ENCODE measurements around the gene E2F3. TPM values are rescaled to one million over a fixed set of nuclear protein-coding genes. Genes with fewer than 3 reads are reported as not detected.

E2F3 gene
- total RNA-seq, 1 donor from 2014 or later: 27.4 TPM

DNA sequence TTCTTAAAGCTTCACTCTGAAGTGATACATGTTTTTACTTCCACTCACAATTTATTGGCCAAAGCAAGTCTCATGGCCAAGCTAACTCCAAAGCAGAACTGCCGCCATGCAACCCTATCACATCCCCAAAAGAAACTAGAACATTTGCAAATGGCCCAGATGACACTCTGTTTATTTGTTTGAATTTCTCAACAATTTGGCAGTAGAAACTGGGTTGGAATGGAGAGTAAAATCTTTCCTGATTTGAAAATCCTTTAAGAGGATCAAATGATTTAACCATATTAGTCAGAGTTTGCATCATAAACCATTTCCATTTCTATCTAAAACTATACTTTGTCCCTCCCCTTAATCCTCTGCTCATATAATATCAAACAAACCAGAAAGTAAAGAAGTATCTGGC, 39.1 kb upstream of the E2F3 start:
- peaks cover 6% of the 10 kb centered on the region for H3K9me3 Mint-ChIP-seq (ENCODE audit: unreplicated experiment)
- Histone ChIP-seq H3K4me2 (ENCODE audit: low read length) (no peak overlapping the region), H3K27ac (ENCODE audit: low read depth, low read length) (no peak overlapping the region), H3K4me1 (ENCODE audit: insufficient read depth, low read length) (no peaks in the 10 kb centered on the region), H2AFZ (ENCODE audit: low read depth, low read length) (no peak overlapping the region), H3K36me3 (ENCODE audit: insufficient read depth, low read length) (no peaks in the 10 kb centered on the region), H3K9me3 (ENCODE audit: insufficient read depth, low read depth, low read length) (peaks cover 3% of the 10 kb centered on the region), H3K27me3 (ENCODE audit: insufficient read depth, low read length) (no peaks in the 10 kb centered on the region), H3K79me2 (ENCODE audit: insufficient read depth, low read length) (no peaks in the 10 kb centered on the region), H3K4me3 (ENCODE audit: insufficient read depth, low read depth, low read length) (no peak overlapping the region), H3K9ac (ENCODE audit: low read length) (no peak overlapping the region), H4K20me1 (ENCODE audit: insufficient read depth, low read length) (no peaks in the 10 kb centered on the region)
- H3K36me3 Mint-ChIP-seq (ENCODE audit: low read depth, unreplicated experiment): no peaks in the 10 kb centered on the region
- no peak overlapping the region for H3K4me3 Mint-ChIP-seq (ENCODE audit: unreplicated experiment)
- no peak for TF ChIP-seq EZH2 (IDR thresholded peaks at IDR 0.05; ENCODE audit: insufficient read depth, low read length)
- TF ChIP-seq, protein P1, sequence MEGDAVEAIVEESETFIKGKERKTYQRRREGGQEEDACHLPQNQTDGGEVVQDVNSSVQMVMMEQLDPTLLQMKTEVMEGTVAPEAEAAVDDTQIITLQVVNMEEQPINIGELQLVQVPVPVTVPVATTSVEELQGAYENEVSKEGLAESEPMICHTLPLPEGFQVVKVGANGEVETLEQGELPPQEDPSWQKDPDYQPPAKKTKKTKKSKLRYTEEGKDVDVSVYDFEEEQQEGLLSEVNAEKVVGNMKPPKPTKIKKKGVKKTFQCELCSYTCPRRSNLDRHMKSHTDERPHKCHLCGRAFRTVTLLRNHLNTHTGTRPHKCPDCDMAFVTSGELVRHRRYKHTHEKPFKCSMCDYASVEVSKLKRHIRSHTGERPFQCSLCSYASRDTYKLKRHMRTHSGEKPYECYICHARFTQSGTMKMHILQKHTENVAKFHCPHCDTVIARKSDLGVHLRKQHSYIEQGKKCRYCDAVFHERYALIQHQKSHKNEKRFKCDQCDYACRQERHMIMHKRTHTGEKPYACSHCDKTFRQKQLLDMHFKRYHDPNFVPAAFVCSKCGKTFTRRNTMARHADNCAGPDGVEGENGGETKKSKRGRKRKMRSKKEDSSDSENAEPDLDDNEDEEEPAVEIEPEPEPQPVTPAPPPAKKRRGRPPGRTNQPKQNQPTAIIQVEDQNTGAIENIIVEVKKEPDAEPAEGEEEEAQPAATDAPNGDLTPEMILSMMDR (IDR thresholded peaks at IDR 0.05; ENCODE audit: insufficient read depth, low read depth, low read length): no peak
- H3K27ac Mint-ChIP-seq (ENCODE audit: unreplicated experiment): no peak overlapping the region
- no peaks in the 10 kb centered on the region for H3K27me3 Mint-ChIP-seq (ENCODE audit: low read depth, unreplicated experiment)
- no peak for FAIRE-seq
- H3K4me1 Mint-ChIP-seq (ENCODE audit: low read depth, unreplicated experiment): peaks cover 2% of the 10 kb centered on the region
- DNase-seq (ENCODE audit: low read depth): no peak

DNA sequence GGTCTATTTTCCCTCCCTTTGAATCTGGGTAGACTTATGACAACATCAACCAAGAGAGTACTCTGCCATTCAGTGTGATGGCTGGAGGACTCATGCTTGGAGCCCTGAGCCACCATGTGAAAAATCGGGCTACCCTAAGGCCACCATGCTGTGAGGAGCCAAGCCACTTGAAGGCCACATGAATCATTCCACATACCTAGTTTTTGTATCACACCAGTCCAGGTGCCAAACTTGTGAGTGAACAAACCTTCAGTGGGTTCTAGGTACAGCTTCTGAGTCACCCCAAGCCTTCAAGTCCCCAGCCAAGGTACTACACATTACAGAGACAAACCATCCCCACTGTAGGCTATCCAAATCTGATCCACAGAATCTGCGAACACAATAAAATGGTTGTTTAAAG, 37.4 kb upstream of the E2F3 start:
- Histone ChIP-seq H3K79me2 (ENCODE audit: insufficient read depth, low read length) (no peaks in the 10 kb centered on the region), H3K4me3 (ENCODE audit: insufficient read depth, low read depth, low read length) (no peak overlapping the region), H3K27ac (ENCODE audit: low read depth, low read length) (no peak overlapping the region), H3K27me3 (ENCODE audit: insufficient read depth, low read length) (no peaks in the 10 kb centered on the region), H3K36me3 (ENCODE audit: insufficient read depth, low read length) (no peaks in the 10 kb centered on the region), H3K4me1 (ENCODE audit: insufficient read depth, low read length) (no peaks in the 10 kb centered on the region), H3K9ac (ENCODE audit: low read length) (no peak overlapping the region), H2AFZ (ENCODE audit: low read depth, low read length) (no peak overlapping the region), H3K9me3 (ENCODE audit: insufficient read depth, low read depth, low read length) (peaks cover 3% of the 10 kb centered on the region), H3K4me2 (ENCODE audit: low read length) (no peak overlapping the region), H4K20me1 (ENCODE audit: insufficient read depth, low read length) (no peaks in the 10 kb centered on the region)
- Mint-ChIP-seq H3K27ac (ENCODE audit: unreplicated experiment) (no peak overlapping the region), H3K4me3 (ENCODE audit: unreplicated experiment) (no peak overlapping the region), H3K9me3 (ENCODE audit: unreplicated experiment) (peaks cover 4% of the 10 kb centered on the region), H3K4me1 (ENCODE audit: low read depth, unreplicated experiment) (peaks cover 12% of the 10 kb centered on the region), H3K36me3 (ENCODE audit: low read depth, unreplicated experiment) (no peaks in the 10 kb centered on the region), H3K27me3 (ENCODE audit: low read depth, unreplicated experiment) (no peaks in the 10 kb centered on the region)
- FAIRE-seq (no peak), DNase-seq (ENCODE audit: low read depth) (no peak)
- TF ChIP-seq, protein P1 (IDR thresholded peaks at IDR 0.05; ENCODE audit: insufficient read depth, low read depth, low read length): no peak
- no peak for TF ChIP-seq EZH2 (IDR thresholded peaks at IDR 0.05; ENCODE audit: insufficient read depth, low read length)

GRCh38 chr6:20365456-20365855, 36.2 kb upstream of the E2F3 start:
- no peaks in the 10 kb centered on the region for H3K36me3 ChIP-seq (ENCODE audit: insufficient read depth, low read length)
- H3K4me2 ChIP-seq (ENCODE audit: low read length): no peak overlapping the region
- no peaks in the 10 kb centered on the region for H3K4me1 ChIP-seq (ENCODE audit: insufficient read depth, low read length)
- no peak overlapping the region for H3K27ac Mint-ChIP-seq (ENCODE audit: unreplicated experiment)
- no peak for FAIRE-seq
- no peaks in the 10 kb centered on the region for H3K27me3 ChIP-seq (ENCODE audit: insufficient read depth, low read length)
- no peaks in the 10 kb centered on the region for H3K79me2 ChIP-seq (ENCODE audit: insufficient read depth, low read length)
- peaks cover 2% of the 10 kb centered on the region for H3K9me3 ChIP-seq (ENCODE audit: insufficient read depth, low read depth, low read length)
- H3K27ac ChIP-seq (ENCODE audit: low read depth, low read length): no peak overlapping the region
- peaks cover 7% of the 10 kb centered on the region for H3K9me3 Mint-ChIP-seq (ENCODE audit: unreplicated experiment)
- H2AFZ ChIP-seq (ENCODE audit: low read depth, low read length): no peak overlapping the region
- TF ChIP-seq, protein P1 (IDR thresholded peaks at IDR 0.05; ENCODE audit: insufficient read depth, low read depth, low read length): no peak
- TF ChIP-seq EZH2 (IDR thresholded peaks at IDR 0.05; ENCODE audit: insufficient read depth, low read length): no peak
- H3K27me3 Mint-ChIP-seq (ENCODE audit: low read depth, unreplicated experiment): no peaks in the 10 kb centered on the region
- no peak overlapping the region for H3K4me3 ChIP-seq (ENCODE audit: insufficient read depth, low read depth, low read length)
- peaks cover 16% of the 10 kb centered on the region for H3K4me1 Mint-ChIP-seq (ENCODE audit: low read depth, unreplicated experiment)
- H3K4me3 Mint-ChIP-seq (ENCODE audit: unreplicated experiment): no peak overlapping the region
- DNase-seq (ENCODE audit: low read depth): no peak
- no peaks in the 10 kb centered on the region for H3K36me3 Mint-ChIP-seq (ENCODE audit: low read depth, unreplicated experiment)
- no peaks in the 10 kb centered on the region for H4K20me1 ChIP-seq (ENCODE audit: insufficient read depth, low read length)
- no peak overlapping the region for H3K9ac ChIP-seq (ENCODE audit: low read length)

Data from astrocyte (in vitro differentiated cells and primary cell).